ENCODE results near the gene LTBP2. TPM values are rescaled to one million over a fixed set of nuclear protein-coding genes. Genes with fewer than 3 reads are reported as not detected.

Gene LTBP2
- total RNA-seq, 3 donors from 2014 or later (not counting 1 experiment from before 2014, with no cell fraction given) = 2.1 to 3.7 (median 3.0) TPM

- Mint-ChIP-seq H3K27ac (no peak overlapping the region), H3K9me3 (no peaks in the 10 kb centered on the region), H3K4me3 (no peak overlapping the region), H3K4me1 (no peaks in the 10 kb centered on the region), H3K36me3 (no peaks in the 10 kb centered on the region), H3K27me3 (ENCODE audit: low read depth in 2 of 2) (peaks cover 6 to 9% of the 10 kb centered on the region in 2 donors)
- Histone ChIP-seq H3K27ac (ENCODE audit: low read length) (no peak overlapping the region), H3K27me3 (ENCODE audit: control insufficient read depth, insufficient read depth, low read length) (no peaks in the 10 kb centered on the region), H3K4me3 (ENCODE audit: low read length) (no peak overlapping the region), H3K36me3 (ENCODE audit: control insufficient read depth, insufficient read depth, low read length) (no peaks in the 10 kb centered on the region), H3K9me3 (ENCODE audit: control insufficient read depth, insufficient read depth, low read length) (no peaks in the 10 kb centered on the region), H3K4me1 (ENCODE audit: control insufficient read depth, insufficient read depth, low read length) (no peaks in the 10 kb centered on the region)
- 88% methylated on average over 10 of the region's 10 CpGs for WGBS (ENCODE audit: insufficient coverage)
- DNase-seq (no peak), ATAC-seq (no peak)
- intact Hi-C loops (cut with micrococcal nuclease) = no loop called here
- TF ChIP-seq CTCF (IDR thresholded peaks at IDR 0.05) = no peak
These were observed 69.9 kb downstream of the LTBP2 start for GRCh38 chr14:74542056-74542685.

GRCh38 chr14:74541225-74541624, 70.8 kb downstream of the LTBP2 start:
- Histone ChIP-seq H3K27me3 (ENCODE audit: control insufficient read depth, insufficient read depth, low read length) (no peaks in the 10 kb centered on the region), H3K9me3 (ENCODE audit: control insufficient read depth, insufficient read depth, low read length) (no peaks in the 10 kb centered on the region), H3K27ac (ENCODE audit: low read length) (no peak overlapping the region), H3K4me3 (ENCODE audit: low read length) (no peak overlapping the region), H3K4me1 (ENCODE audit: control insufficient read depth, insufficient read depth, low read length) (no peaks in the 10 kb centered on the region), H3K36me3 (ENCODE audit: control insufficient read depth, insufficient read depth, low read length) (no peaks in the 10 kb centered on the region)
- Mint-ChIP-seq H3K4me1 (no peaks in the 10 kb centered on the region), H3K9me3 (no peaks in the 10 kb centered on the region), H3K27me3 (ENCODE audit: low read depth in 2 of 2) (peaks cover 4 to 9% of the 10 kb centered on the region in 2 donors), H3K27ac (no peak overlapping the region), H3K4me3 (no peak overlapping the region), H3K36me3 (no peaks in the 10 kb centered on the region)
- WGBS (ENCODE audit: insufficient coverage) = 90% methylated on average over 2 of the region's 3 CpGs
- intact Hi-C loops (cut with micrococcal nuclease) = no loop called here
- DNase-seq = no peak
- no peak for ATAC-seq
- TF ChIP-seq CTCF (IDR thresholded peaks at IDR 0.05) = no peak

GRCh38 chr14:74539503-74539902, 72.5 kb downstream of the LTBP2 start:
- 76% methylated on average over 4 of the region's 4 CpGs for WGBS (ENCODE audit: insufficient coverage)
- H3K4me3 ChIP-seq (ENCODE audit: low read length) = no peak overlapping the region
- Mint-ChIP-seq H3K4me3 (no peak overlapping the region), H3K9me3 (no peaks in the 10 kb centered on the region), H3K27me3 (ENCODE audit: low read depth in 2 of 2) (peaks cover 0 to 3% of the 10 kb centered on the region in 2 donors), H3K27ac (no peak overlapping the region), H3K36me3 (no peaks in the 10 kb centered on the region), H3K4me1 (no peaks in the 10 kb centered on the region)
- H3K36me3 ChIP-seq (ENCODE audit: control insufficient read depth, insufficient read depth, low read length) = no peaks in the 10 kb centered on the region
- no peaks in the 10 kb centered on the region for H3K27me3 ChIP-seq (ENCODE audit: control insufficient read depth, insufficient read depth, low read length)
- no peak for TF ChIP-seq CTCF (IDR thresholded peaks at IDR 0.05)
- no peaks in the 10 kb centered on the region for H3K4me1 ChIP-seq (ENCODE audit: control insufficient read depth, insufficient read depth, low read length)
- DNase-seq (no peak), ATAC-seq (no peak)
- no peak overlapping the region for H3K27ac ChIP-seq (ENCODE audit: low read length)
- no peaks in the 10 kb centered on the region for H3K9me3 ChIP-seq (ENCODE audit: control insufficient read depth, insufficient read depth, low read length)
- intact Hi-C loops (cut with micrococcal nuclease) = no loop called here
